Endothelial cell (in vitro differentiated cells): Measurements from ENCODE around the gene CCDC73. TPM values are rescaled to one million over a fixed set of nuclear protein-coding genes. Genes with fewer than 3 reads are reported as not detected.

Experiments used
- DNase-seq: peaks from one replicate; pipeline ENCODE4 v3.0.0; 2021; ENCODE audit warnings: low spot score
- H3K27ac Mint-ChIP-seq: one replicate; pipeline ENCODE4 v1.8.0; 2021; ENCODE audit warnings: mixed read lengths, inconsistent platforms; ENCODE audit not compliant: unreplicated experiment
- H3K27me3 Mint-ChIP-seq: one replicate; pipeline ENCODE4 v1.8.0; 2021; ENCODE audit warnings: mild to moderate bottlenecking, moderate library complexity, mixed read lengths, inconsistent platforms; ENCODE audit not compliant: unreplicated experiment
- H3K36me3 Mint-ChIP-seq: one replicate; pipeline ENCODE4 v1.8.0; 2021; ENCODE audit warnings: mild to moderate bottlenecking, low read depth, mixed read lengths, inconsistent platforms; ENCODE audit not compliant: unreplicated experiment
- H3K4me1 Mint-ChIP-seq: one replicate; pipeline ENCODE4 v1.8.0; 2021; ENCODE audit warnings: mild to moderate bottlenecking, mixed read lengths, inconsistent platforms; ENCODE audit not compliant: unreplicated experiment
- H3K4me3 Mint-ChIP-seq: one replicate; pipeline ENCODE4 v1.8.0; 2021; ENCODE audit warnings: mild to moderate bottlenecking, mixed read lengths, inconsistent platforms; ENCODE audit not compliant: unreplicated experiment
- H3K9me3 Mint-ChIP-seq: one replicate; pipeline ENCODE4 v1.8.0; 2021; ENCODE audit warnings: mixed read lengths, inconsistent platforms; ENCODE audit not compliant: unreplicated experiment
- total RNA-seq: library from RNA; stranded (reverse); fragmentation: NEBNext Ultra II Directional; extraction: Animal tissue kit (Norgen Biotek cat#: 25700); gene quantifications from one replicate; pipeline ENCODE4 v1.2.1, GENCODE V29; 2021; ENCODE audit not compliant: unreplicated experiment
- TF ChIP-seq, protein P1 (sequence below): fragments of 200-600 bp; sonication (generic); IDR thresholded peaks from one replicate; pipeline ENCODE4 v1.5.0; 2021; ENCODE audit warnings: antibody characterized with exemption; ENCODE audit not compliant: unreplicated experiment

Gene CCDC73
- total RNA-seq, 1 donor from 2014 or later, result not detected

DNA sequence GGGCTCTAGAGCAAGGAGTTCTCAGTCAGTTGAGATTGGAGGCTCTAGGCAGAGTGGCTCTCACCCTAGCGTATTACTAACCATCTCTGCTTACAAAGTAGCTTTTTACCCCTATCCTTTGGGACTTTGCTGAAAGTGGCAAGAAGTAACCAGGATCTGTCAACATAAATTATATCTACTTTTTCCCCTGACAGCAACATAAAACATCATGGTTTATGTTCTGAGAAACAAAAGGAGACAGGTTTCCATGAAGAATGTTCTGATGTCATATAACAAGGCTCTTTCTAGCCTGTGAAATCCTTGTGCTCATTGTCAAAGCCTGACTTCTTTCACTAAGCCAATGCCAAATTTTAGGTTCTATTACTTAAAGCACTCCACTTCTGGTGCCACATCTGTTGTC lies 218.0 kb downstream of the CCDC73 start:
- DNase-seq, result no peak
- H3K36me3 Mint-ChIP-seq, result no peaks in the 10 kb centered on the region
- no peak overlapping the region for H3K4me3 Mint-ChIP-seq
- H3K27me3 Mint-ChIP-seq, result peaks cover 4% of the 10 kb centered on the region
- no peak overlapping the region for H3K27ac Mint-ChIP-seq
- TF ChIP-seq, protein P1, sequence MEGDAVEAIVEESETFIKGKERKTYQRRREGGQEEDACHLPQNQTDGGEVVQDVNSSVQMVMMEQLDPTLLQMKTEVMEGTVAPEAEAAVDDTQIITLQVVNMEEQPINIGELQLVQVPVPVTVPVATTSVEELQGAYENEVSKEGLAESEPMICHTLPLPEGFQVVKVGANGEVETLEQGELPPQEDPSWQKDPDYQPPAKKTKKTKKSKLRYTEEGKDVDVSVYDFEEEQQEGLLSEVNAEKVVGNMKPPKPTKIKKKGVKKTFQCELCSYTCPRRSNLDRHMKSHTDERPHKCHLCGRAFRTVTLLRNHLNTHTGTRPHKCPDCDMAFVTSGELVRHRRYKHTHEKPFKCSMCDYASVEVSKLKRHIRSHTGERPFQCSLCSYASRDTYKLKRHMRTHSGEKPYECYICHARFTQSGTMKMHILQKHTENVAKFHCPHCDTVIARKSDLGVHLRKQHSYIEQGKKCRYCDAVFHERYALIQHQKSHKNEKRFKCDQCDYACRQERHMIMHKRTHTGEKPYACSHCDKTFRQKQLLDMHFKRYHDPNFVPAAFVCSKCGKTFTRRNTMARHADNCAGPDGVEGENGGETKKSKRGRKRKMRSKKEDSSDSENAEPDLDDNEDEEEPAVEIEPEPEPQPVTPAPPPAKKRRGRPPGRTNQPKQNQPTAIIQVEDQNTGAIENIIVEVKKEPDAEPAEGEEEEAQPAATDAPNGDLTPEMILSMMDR, result no peak
- H3K4me1 Mint-ChIP-seq, result peaks cover 3% of the 10 kb centered on the region
- no peaks in the 10 kb centered on the region for H3K9me3 Mint-ChIP-seq

DNA sequence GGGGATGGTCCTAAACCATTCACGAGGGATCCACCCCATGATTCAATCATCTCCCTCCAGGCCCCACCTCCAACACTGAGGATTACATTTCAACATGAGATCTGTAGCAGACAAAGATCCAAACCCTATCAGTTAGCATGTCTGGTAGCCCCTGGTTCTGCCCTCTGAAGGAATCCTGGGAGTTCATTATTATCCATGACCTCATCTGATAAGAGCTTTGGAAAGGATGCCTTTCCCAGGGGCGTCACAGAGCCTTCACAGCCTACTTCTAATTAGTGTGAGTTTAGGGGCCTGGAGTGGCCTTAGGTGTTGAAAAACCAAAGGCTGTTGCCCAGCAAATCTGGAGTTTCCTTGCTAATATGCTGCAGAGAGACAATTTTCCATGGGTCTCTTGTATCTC lies 219.4 kb downstream of the CCDC73 start:
- no peak overlapping the region for H3K27ac Mint-ChIP-seq
- H3K9me3 Mint-ChIP-seq, result no peaks in the 10 kb centered on the region
- DNase-seq, result no peak
- no peak overlapping the region for H3K4me3 Mint-ChIP-seq
- peaks cover 5% of the 10 kb centered on the region for H3K4me1 Mint-ChIP-seq
- H3K36me3 Mint-ChIP-seq, result no peaks in the 10 kb centered on the region
- TF ChIP-seq, protein P1, result no peak
- peaks cover 4% of the 10 kb centered on the region for H3K27me3 Mint-ChIP-seq

DNA sequence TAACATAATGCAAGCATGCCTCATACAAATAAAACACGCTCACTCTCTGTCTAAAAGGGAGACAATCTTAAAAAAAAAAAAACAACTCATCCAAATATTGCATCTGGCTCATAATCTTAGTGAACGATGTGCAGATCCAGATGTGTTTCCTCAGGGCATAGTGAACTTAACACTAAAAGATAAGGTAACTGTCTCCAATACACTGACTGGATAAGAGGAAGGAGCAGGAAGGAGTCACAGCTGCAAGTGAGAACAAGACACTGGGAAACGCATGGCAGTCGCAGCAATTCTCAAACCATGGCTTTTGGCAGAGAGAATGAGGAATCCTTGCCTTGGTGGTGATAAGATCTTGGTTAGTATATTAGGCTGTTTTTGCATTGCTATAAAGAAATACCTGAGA lies 220.0 kb downstream of the CCDC73 start:
- no peaks in the 10 kb centered on the region for H3K36me3 Mint-ChIP-seq
- H3K27ac Mint-ChIP-seq, result no peak overlapping the region
- DNase-seq, result no peak
- peaks cover 4% of the 10 kb centered on the region for H3K27me3 Mint-ChIP-seq
- no peaks in the 10 kb centered on the region for H3K9me3 Mint-ChIP-seq
- H3K4me1 Mint-ChIP-seq, result peaks cover 5% of the 10 kb centered on the region
- no peak overlapping the region for H3K4me3 Mint-ChIP-seq
- TF ChIP-seq, protein P1, result no peak

DNA sequence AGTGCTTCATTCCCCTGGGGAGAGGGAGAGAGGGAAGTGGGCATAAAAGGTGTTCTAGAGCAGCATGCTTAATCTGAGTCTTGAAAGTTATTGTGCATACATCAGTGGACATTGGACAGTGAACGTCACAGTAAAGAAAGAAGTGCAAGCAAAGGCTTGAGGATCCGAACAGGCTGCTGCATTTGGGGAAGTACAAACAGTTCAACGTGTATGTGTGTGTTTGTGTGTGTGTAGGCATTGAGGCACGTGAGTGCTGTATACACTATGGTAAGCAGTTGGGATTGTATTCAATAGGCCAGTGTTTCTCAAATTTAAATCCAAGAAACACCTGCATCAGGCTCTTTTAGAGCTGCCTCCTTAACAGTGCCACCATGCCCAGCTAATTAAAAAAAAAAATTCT lies 221.2 kb downstream of the CCDC73 start:
- TF ChIP-seq, protein P1, result no peak
- DNase-seq, result no peak
- no peak overlapping the region for H3K4me3 Mint-ChIP-seq
- H3K27ac Mint-ChIP-seq, result no peak overlapping the region
- peaks cover 4% of the 10 kb centered on the region for H3K27me3 Mint-ChIP-seq
- H3K9me3 Mint-ChIP-seq, result no peaks in the 10 kb centered on the region
- H3K4me1 Mint-ChIP-seq, result peaks cover 5% of the 10 kb centered on the region
- no peaks in the 10 kb centered on the region for H3K36me3 Mint-ChIP-seq

DNA sequence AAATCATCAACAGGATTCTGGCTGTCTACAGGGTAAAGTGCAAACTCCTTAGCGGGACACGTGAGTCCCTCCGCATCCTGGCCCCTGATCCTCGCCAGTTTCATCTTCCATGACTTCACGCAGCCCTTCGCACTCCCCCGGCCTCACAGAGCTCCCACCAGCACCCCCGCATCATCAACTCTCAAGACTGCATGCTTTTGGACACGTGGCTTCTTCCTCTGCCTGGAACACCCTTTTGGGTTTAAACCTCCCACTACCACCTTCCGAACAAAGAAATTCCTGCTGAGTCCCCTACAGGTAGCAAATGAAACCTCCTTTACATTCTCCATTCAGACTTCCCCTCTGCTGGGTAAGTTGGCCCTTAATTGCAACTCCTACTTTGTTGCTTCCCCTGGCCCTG lies 223.4 kb downstream of the CCDC73 start:
- Mint-ChIP-seq H3K36me3 (no peaks in the 10 kb centered on the region), H3K9me3 (no peaks in the 10 kb centered on the region), H3K27ac (no peak overlapping the region), H3K4me1 (peaks cover 5% of the 10 kb centered on the region), H3K27me3 (peaks cover 7% of the 10 kb centered on the region), H3K4me3 (no peak overlapping the region)
- no peak for DNase-seq
- TF ChIP-seq, protein P1, result no peak
